HEK293T (cell line): ENCODE measurements around the gene PLXND1.

Experiments used
- ARNT ChIP-seq: fragments of 450-650 bp; IDR thresholded peaks from 2 replicates; pipeline ENCODE4 v1.6.1; 2017; ENCODE audit warnings: mild to moderate bottlenecking
- ELF4 ChIP-seq: fragments of 450-650 bp; IDR thresholded peaks from 2 replicates; pipeline ENCODE4 v1.6.1; 2017; ENCODE audit warnings: antibody characterized with exemption
- FOXK2 ChIP-seq: fragments of 450-650 bp; IDR thresholded peaks from 2 replicates; pipeline ENCODE4 v1.6.1; 2016; ENCODE audit warnings: mild to moderate bottlenecking
- FOXM1 ChIP-seq: fragments of 450-650 bp; IDR thresholded peaks from 2 replicates; pipeline ENCODE4 v1.6.1; 2017; ENCODE audit warnings: mild to moderate bottlenecking, borderline replicate concordance
- NFRKB ChIP-seq: fragments of 450-650 bp; IDR thresholded peaks from 2 replicates; pipeline ENCODE4 v1.6.1; 2016; ENCODE audit warnings: mild to moderate bottlenecking, moderate library complexity
- SP1 ChIP-seq: fragments of 450-650 bp; IDR thresholded peaks from 2 replicates; pipeline ENCODE4 v1.6.1; 2017
- SUZ12 ChIP-seq: fragments of 450-650 bp; IDR thresholded peaks from 2 replicates; pipeline ENCODE4 v1.6.1; 2016; ENCODE audit warnings: mild to moderate bottlenecking

- TF ChIP-seq ELF4, result no peak
- TF ChIP-seq SUZ12, result no peak
- no peak for TF ChIP-seq FOXM1
- TF ChIP-seq FOXK2, result no peak
- no peak for TF ChIP-seq SP1
- no peak for TF ChIP-seq ARNT
- TF ChIP-seq NFRKB, result no peak
These were observed 32.3 kb downstream of the PLXND1 start for GRCh38 chr3:129574206-129574605.
